ENCODE measurements around the gene FAM117A.
"Not testable (repeated sequence)": the region's sequence is repeated elsewhere in the genome, so short reads cannot be mapped to it uniquely, and the experiment has no call there.

FAM117A gene

GRCh38 chr17:49728425-49728824 is 35.5 kb downstream of the FAM117A start:
- FAIRE-seq = no peak
- TF ChIP-seq CTCF (IDR thresholded peaks at IDR 0.05; ENCODE audit: insufficient read depth, missing control alignments) = no peak
- no peak for DNase-seq (ENCODE audit: insufficient read length, low spot score)

- FAIRE-seq (no peak), DNase-seq (ENCODE audit: insufficient read length, low spot score) (no peak)
- TF ChIP-seq CTCF (IDR thresholded peaks at IDR 0.05; ENCODE audit: insufficient read depth, missing control alignments) = no peak
Measured at GRCh38 chr17:49727380-49727779, 36.6 kb downstream of the FAM117A start.

DNA sequence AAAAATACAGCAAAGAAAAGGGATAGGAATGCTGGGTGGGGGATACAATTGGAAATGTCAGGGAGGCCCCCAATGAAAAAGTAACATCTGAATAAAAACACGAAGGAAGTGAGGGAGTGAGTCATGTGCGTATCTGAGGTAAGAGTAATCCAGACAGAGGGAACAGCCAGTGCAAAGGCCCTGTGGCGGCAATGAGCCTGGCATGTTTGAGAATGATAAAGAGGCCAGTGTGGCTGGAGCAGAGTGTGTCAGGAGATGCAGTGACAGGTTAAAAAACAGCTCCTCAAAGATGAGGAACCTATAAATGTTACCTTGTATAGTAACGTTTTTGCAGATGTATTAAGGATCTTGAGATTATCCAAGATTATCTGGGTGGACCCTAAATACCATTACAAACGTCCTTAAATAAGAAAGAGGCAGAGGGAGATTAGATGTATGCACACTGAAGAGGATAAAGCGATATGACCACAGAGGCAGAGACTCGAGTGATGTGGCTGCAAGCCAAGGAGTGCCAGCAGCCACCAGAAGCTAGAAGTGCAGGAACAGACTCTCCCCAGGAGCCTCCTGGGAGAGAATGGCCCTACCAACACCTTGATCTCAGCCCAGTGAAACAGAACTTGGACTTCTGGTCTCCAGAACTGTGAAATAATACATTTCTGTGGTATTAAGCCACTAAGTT is 38.3 kb downstream of the FAM117A start:
- FAIRE-seq (no peak), DNase-seq (ENCODE audit: insufficient read length, low spot score) (no peak)
- TF ChIP-seq CTCF (IDR thresholded peaks at IDR 0.05; ENCODE audit: insufficient read depth, missing control alignments) = no peak

DNA sequence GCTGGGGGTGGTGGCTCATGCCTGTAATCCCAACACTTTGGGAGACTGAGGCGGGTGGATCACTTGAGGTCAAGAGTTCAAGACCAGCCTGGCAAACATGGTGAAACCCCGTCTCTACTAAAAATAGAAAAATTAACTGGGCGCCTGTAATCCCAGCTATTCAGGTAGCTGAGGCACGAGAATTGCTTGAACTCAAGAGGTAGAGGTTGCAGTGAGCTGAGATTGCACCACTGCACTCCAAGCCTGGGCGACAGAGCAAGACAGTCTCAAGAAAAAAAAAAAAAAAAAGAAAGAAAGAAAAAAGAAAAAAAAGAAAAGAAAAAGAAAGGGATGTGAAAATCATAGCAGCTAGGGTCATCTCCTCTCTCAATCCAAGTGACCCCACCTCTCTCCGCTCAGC is 39.4 kb downstream of the FAM117A start:
- not testable (repeated sequence) for FAIRE-seq; DNase-seq (ENCODE audit: insufficient read length, low spot score)

GRCh38 chr17:49723423-49723822 is 40.5 kb downstream of the FAM117A start:
- FAIRE-seq = no peak
- no peak for TF ChIP-seq CTCF (IDR thresholded peaks at IDR 0.05; ENCODE audit: insufficient read depth, missing control alignments)
- DNase-seq (ENCODE audit: insufficient read length, low spot score) = no peak

DNA sequence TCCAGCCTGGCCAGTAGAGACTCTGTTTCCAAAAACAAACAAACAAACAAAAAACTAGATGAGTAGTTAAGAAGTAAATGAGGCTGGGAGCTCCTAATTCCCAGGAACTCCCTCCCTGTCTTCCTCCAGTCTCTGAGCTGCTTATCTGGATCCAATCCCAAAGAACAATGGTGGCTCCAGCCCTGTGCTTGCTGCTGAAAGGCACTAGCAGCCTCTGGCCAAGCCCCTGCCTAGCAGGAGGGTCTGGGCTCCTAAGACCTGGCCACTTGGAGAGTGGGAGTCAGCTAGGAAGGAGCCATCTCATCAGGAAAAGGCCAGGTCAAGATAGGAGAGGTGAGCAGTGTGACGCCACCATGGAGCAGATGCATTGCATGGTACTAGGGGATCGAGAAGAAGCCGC is 41.9 kb downstream of the FAM117A start:
- FAIRE-seq (no peak), DNase-seq (ENCODE audit: insufficient read length, low spot score) (no peak)
- TF ChIP-seq CTCF (IDR thresholded peaks at IDR 0.05; ENCODE audit: insufficient read depth, missing control alignments) = no peak

GRCh38 chr17:49717371-49717861 is 46.5 kb downstream of the FAM117A start:
- FAIRE-seq (no peak), DNase-seq (ENCODE audit: insufficient read length, low spot score) (no peak)
- no peak for TF ChIP-seq CTCF (IDR thresholded peaks at IDR 0.05; ENCODE audit: insufficient read depth, missing control alignments)
